Esophagus (tissue), 2 donors: ENCODE data around the gene LRBA. TPM values are rescaled to one million over a fixed set of nuclear protein-coding genes. Genes with fewer than 3 reads are reported as not detected.
A peak's percentile ranks its signal among the peaks of the same experiment; 100 is the strongest.

Experiments
- H3K27ac ChIP-seq, 2 donors: one replicate each; pipeline ENCODE4 v1.5.1; 2013; ENCODE audit warnings: low read depth in 2 of 2, mild to moderate bottlenecking in 2 of 2, inconsistent platforms in 1 of 2, low read length in 1 of 2, moderate library complexity in 1 of 2
- H3K27me3 ChIP-seq, 2 donors: one replicate each; pipeline ENCODE4 v1.6.1; 2013; ENCODE audit warnings: low read length in 2 of 2, control low read depth in 1 of 2, mild to moderate bottlenecking in 1 of 2; ENCODE audit not compliant: insufficient read depth in 2 of 2, control insufficient read depth in 1 of 2
- H3K36me3 ChIP-seq, 2 donors: one replicate each; pipeline ENCODE4 v1.6.1; 2013; ENCODE audit warnings: low read length in 1 of 2; ENCODE audit not compliant: control insufficient read depth in 2 of 2, insufficient read depth in 2 of 2
- H3K4me1 ChIP-seq, 2 donors: one replicate each; pipeline ENCODE4 v1.6.1; 2013; ENCODE audit warnings: low read length in 1 of 2; ENCODE audit not compliant: control insufficient read depth in 2 of 2, insufficient read depth in 2 of 2
- H3K4me3 ChIP-seq, 2 donors: one replicate each; pipeline ENCODE4 v1.5.1; 2013; ENCODE audit warnings: low read length in 2 of 2, mild to moderate bottlenecking in 2 of 2, low read depth in 1 of 2, moderate library complexity in 1 of 2
- H3K9me3 ChIP-seq, 2 donors: one replicate each; pipeline ENCODE4 v1.6.1; 2013; ENCODE audit warnings: mild to moderate bottlenecking in 2 of 2, low read depth in 1 of 2, low read length in 1 of 2, moderate library complexity in 1 of 2; ENCODE audit not compliant: control insufficient read depth in 2 of 2, insufficient read depth in 1 of 2
- WGBS, 2 donors: extraction: QIAGEN DNeasy Blood & Tissue Kit; methylation state at CpG; one replicate each; pipeline ENCODE4 v1.1.7; 2013; 5-methylcytosine and 5-hydroxymethylcytosine counted together
- polyA plus RNA-seq, 2 donors: library from polyadenylated mRNA; stranded (reverse); fragments of 200-250 nt; gene quantifications; one replicate each; pipeline ENCODE4 v1.2.3, GENCODE V29; 2013
- donor health status: healthy with polysubstance abuse.
- donor health status: Bipolar disorder and iron deficiency.

LRBA gene
- polyA plus RNA-seq, 2 donors, result 13.1 to 24.7 TPM

- H3K27ac ChIP-seq, result no peak overlapping the region
- WGBS, 2 donors, result 98 to 100% methylated on average over 1 of the region's 1 CpG
Observed at GRCh38 chr4:150265806-150266205, 749.3 kb downstream of the LRBA start.

DNA sequence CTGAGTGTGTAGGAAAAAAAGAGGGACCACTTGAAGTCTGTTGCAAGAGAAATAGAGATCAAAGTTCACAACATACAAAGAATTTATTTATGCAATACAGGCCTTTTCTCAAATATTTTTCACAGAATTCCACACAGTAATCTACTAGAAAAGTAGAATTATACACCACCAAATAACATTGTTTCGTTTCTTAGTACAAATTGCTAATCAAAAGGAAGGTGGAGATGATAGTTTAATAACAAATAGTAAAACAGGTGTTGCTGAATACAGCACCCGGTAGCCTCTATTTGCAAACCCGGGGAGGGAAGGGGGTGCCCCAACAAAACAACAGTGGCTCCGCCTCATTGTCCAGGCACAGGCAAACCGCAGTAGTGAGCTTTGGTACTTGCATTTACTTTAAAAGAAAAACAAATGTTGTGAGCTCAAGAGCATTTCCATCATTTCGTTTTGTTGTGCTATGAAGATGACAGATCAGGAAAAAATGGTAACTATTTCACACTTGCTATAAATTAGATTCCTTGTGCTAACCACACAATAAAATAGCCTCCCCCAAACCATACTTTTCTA lies 750.4 kb downstream of the LRBA start:
- H3K27ac ChIP-seq, result no peak overlapping the region
- no peak overlapping the region for H3K4me3 ChIP-seq
- H3K9me3 ChIP-seq, result no peaks in the 10 kb centered on the region
- 78 to 88% methylated on average over 6 of the region's 6 CpGs for WGBS, 2 donors
- no peaks in the 10 kb centered on the region for H3K4me1 ChIP-seq
- H3K36me3 ChIP-seq, result no peaks in the 10 kb centered on the region
- no peaks in the 10 kb centered on the region for H3K27me3 ChIP-seq

More at GRCh38 chr4:150265806-150266205, 749.3 kb downstream of the LRBA start:
- Histone ChIP-seq H3K36me3 (peaks cover 0 to under 1% of the 10 kb centered on the region in 2 donors), H3K4me1 (no peaks in the 10 kb centered on the region), H3K9me3 (no peaks in the 10 kb centered on the region), H3K27me3 (no peaks in the 10 kb centered on the region), H3K4me3 (no peak overlapping the region)

- no peak overlapping the region for H3K4me3 ChIP-seq
- H3K27me3 ChIP-seq, result no peaks in the 10 kb centered on the region
- no peaks in the 10 kb centered on the region for H3K36me3 ChIP-seq
- H3K27ac ChIP-seq, result no peak overlapping the region
- no peaks in the 10 kb centered on the region for H3K9me3 ChIP-seq
- no peaks in the 10 kb centered on the region for H3K4me1 ChIP-seq
- WGBS, 2 donors, result 94 to 95% methylated on average over 6 of the region's 6 CpGs
Observed at GRCh38 chr4:150262611-150263010, 752.5 kb downstream of the LRBA start.

- WGBS, 2 donors, result 87 to 92% methylated on average over 2 of the region's 2 CpGs
- Histone ChIP-seq H3K36me3 (no peaks in the 10 kb centered on the region), H3K4me1 (no peaks in the 10 kb centered on the region), H3K9me3 (no peaks in the 10 kb centered on the region), H3K27me3 (no peaks in the 10 kb centered on the region), H3K4me3 (no peak overlapping the region), H3K27ac (no peak overlapping the region)
Observed at GRCh38 chr4:150261571-150261970, 753.5 kb downstream of the LRBA start.

GRCh38 chr4:150259861-150260567 lies 755.1 kb downstream of the LRBA start:
- Histone ChIP-seq H3K4me3 (no peak overlapping the region), H3K27me3 (no peaks in the 10 kb centered on the region), H3K4me1 (no peaks in the 10 kb centered on the region), H3K27ac (no peak overlapping the region), H3K9me3 (no peaks in the 10 kb centered on the region), H3K36me3 (no peaks in the 10 kb centered on the region)
- WGBS, 2 donors, result 74 to 79% methylated on average over 8 of the region's 8 CpGs

DNA sequence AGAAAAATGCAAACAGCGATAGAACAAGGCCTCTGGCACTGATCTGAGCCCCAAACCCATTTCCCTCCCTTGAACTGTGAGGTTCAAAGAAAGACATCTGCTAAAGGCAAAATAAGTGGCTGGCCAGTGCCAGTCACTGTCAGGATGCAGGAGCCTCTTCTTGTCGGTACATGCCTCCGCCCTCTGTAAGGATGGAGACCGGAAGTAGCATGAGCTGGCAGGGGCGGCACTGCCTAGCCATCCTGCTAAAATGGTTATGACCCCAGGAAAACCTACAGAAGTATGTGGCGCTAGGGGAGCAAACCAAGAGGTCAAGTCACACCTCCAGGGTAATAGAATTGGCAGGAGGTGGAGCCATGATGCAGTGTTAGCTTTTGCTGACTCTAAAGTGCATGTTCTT lies 756.5 kb downstream of the LRBA start:
- Histone ChIP-seq H3K36me3 (no peaks in the 10 kb centered on the region), H3K27ac (no peak overlapping the region), H3K4me3 (no peak overlapping the region), H3K4me1 (no peaks in the 10 kb centered on the region), H3K27me3 (no peaks in the 10 kb centered on the region), H3K9me3 (no peaks in the 10 kb centered on the region)
- WGBS, 2 donors, result 75 to 83% methylated on average over 6 of the region's 6 CpGs

- Histone ChIP-seq H3K9me3 (no peaks in the 10 kb centered on the region), H3K27ac (no peak overlapping the region), H3K4me3 (no peak overlapping the region), H3K27me3 (no peaks in the 10 kb centered on the region), H3K4me1 (no peaks in the 10 kb centered on the region), H3K36me3 (no peaks in the 10 kb centered on the region)
- 59 to 62% methylated on average over 25 of the region's 25 CpGs for WGBS, 2 donors
Observed at GRCh38 chr4:150256841-150257730, 758.0 kb downstream of the LRBA start.

DNA sequence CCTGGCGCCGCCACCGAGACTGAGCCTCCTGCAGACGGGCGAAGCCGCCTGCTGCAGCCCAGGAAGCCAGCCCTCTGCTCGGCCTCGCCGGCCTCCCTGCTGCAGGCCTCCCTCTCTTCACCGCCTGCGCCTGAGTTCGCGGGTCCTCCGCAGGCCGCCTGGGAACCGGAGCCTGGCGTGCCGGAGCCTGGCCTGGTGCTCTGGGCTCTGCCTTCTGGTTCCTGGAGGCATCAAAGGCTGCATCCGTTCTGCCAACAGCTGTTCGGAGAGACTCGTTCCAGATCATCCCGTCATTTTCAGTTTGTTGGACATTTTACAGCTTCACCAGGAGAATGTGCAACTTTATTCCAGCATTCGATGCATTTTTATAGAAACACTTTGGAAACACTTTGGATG lies 758.9 kb downstream of the LRBA start:
- 83 to 94% methylated on average over 21 to 23 of the region's 23 CpGs for WGBS, 2 donors
- no peaks in the 10 kb centered on the region for H3K36me3 ChIP-seq
- no peaks in the 10 kb centered on the region for H3K27me3 ChIP-seq
- H3K4me1 ChIP-seq, result no peaks in the 10 kb centered on the region
- no peak overlapping the region for H3K27ac ChIP-seq
- H3K9me3 ChIP-seq, result no peaks in the 10 kb centered on the region
- H3K4me3 ChIP-seq, result no peak overlapping the region

DNA sequence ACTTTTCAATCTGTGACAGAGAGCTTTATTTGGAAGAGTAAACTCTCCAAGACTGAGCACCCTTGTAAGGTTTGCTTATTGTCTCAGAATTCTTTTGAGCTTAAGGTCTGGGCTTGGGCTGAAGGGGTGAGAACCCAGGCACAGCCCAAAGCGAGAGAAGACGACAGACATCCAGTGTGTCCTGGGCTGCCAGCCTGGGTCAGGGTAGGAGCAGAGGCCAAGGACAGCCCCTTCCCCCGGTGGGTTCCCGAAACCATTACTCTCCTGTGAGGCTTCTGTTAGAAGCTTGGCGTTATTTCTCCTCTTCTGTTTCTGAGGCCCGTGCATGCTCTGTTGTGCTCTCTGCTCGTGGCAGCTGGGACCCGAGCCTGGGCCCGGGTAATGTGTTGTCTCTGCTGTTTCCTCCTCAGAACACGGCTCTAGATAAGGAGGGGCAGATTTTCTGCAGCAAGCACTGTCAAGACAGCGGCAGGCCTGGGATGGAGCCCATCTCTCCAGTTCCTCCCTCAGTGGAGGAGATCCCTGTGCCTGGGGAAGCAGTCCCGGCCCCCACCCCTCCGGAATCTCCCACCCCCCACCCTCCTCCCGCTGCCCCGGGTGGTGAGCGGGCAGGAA lies 759.4 kb downstream of the LRBA start:
- Histone ChIP-seq H3K9me3 (no peaks in the 10 kb centered on the region), H3K4me1 (no peaks in the 10 kb centered on the region), H3K4me3 (no peak overlapping the region), H3K27ac (peak overlapping the region in 1 of 2 donors; percentile 33), H3K27me3 (no peaks in the 10 kb centered on the region), H3K36me3 (no peaks in the 10 kb centered on the region)
- 81% methylated on average over 16 of the region's 16 CpGs for WGBS, 2 donors
